ENCODE data around the gene RAB44.

- TF ChIP-seq CTCF (IDR thresholded peaks at IDR 0.05; ENCODE audit: low read depth, low read length, poor library complexity, severe bottlenecking) (peak; percentile 76), EZH2phosphoT487 (IDR thresholded peaks at IDR 0.05; ENCODE audit: borderline replicate concordance, low read length) (no peak)
Measured at GRCh38 chr6:36701401-36701991, 3.9 kb downstream of the RAB44 start.
